Middle frontal gyrus (tissue), 1 donor: Measurements from ENCODE around the gene PKN3.
"Not testable (repeated sequence)": the region's sequence is repeated elsewhere in the genome, so short reads cannot be mapped to it uniquely, and the experiment has no call there.

ENCODE experiments used
- DNase-seq: peaks from one replicate; pipeline ENCODE4 v3.0.0-alpha.2; 2015; ENCODE audit warnings: low spot score; ENCODE audit errors: extremely low spot score

PKN3 gene

DNA sequence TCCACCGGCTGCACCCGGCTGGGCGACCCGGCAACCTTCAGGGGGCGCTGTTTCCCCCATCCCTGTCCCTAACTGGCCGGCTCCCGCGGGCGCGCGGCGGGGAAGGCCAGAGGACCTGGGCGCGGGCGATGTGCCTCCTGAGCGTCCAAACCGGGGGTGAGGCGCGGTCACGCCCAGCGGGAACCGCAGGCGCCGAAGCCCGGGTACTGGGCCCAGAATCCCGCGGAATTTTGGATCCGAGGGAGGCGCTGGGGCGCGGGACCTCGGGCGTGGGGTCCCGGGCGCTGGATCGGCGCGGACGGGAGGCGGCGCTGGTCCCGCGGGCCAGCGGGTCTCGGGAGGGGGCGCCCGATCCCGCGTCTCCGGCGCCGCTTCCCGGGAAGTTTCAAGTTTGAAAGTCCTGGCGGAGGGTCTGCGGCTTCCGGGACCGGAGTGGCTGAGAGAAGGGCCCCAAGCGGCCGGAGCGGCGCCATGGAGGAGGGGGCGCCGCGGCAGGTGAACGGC, at the start of gene PKN3:
PKN3 (plus strand) TSS at position 59 of the 504 bp plus-strand sequence; CDS start at position 472, 413 bp downstream.
- DNase-seq, result no peak

DNA sequence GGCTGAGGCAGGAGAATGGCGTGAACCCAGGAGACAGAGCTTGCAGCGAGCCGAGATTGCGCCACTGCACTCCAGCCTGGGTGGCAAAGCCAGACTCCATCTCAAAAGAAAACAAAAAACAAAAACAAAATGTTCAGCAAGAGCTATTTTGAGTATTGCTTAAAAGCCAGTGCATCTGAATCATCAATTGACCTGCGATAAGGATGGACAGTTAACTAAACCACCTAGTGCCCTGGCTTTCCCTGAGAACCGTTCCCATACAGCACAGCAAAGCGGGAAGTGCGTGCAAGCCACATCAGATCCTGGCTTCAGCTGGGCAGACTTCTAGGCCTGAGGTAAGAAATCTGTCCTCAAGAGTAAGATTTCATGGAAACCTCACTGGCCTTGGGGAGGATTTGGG, 48.4 kb upstream of the PKN3 start:
- no peak for DNase-seq

DNA sequence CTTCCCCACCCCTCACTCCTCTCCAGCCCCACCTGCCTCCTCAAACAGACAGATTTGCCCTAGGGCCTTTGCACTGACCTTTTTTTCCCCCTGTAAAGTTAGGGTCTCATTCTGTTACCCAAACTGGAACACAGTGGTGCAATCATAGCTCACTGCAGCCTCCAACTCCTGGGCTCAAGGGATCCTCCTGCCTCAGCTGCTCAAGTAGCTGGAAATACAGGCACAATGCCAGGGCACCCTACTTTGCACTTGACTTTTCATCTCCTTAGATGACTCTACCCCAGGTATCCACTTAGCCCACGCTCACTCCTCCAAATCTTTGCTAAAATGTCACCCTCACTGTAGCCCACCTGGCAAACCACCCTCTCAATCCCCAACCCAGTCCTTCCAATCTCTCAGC, 47.8 kb upstream of the PKN3 start:
- no peak for DNase-seq

DNA sequence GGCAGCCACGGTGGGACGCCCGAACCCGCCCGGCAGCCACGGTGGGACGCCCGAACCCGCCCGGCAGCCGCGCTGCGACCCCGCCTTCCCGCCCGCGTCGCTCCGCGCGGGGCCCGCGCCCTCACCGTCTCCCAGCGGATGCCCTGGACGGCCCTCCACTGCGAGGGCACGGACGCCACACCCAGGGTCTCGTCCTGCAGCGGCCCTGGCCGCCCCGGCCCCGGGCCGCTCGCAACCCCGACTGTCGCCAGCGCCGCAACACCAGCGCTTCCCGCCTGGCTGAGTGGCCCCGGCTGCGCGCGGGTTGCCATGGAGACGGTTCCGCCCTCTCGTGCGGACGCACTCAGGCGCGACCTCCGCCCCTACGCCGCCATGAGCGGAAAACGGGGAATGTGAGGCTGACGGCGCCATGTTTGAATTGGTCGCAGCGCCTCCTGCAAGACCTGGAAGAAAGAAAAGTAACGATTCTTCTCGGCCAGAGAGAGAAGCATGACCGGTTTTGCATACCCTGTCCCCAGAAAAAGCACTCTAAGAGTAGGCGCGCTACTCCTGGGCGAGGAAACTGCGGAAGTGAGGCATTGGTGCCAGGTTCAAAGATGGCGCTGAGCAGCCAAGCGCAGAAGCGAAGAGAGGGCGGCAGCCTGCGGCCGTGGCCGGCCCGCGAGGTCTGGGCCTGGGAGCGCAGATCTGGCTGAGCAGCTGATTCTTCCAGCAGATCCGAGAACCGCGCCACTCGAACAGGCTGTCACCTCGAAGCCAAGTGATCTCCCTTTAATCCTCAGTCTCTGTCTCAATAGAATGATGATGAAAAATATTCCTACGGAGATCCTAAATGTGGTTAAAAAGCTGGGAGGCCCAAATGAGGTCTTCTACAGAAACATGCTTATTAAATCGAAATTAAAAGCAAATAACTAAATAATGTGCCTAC, 45.6 kb upstream of the PKN3 start, which contains the start of gene DYNC2I2:
DYNC2I2 (minus strand) TSS at position 432 of the 928 bp plus-strand sequence; CDS start at position 311, 121 bp downstream.
- DNase-seq, result peak; percentile 90

DNA sequence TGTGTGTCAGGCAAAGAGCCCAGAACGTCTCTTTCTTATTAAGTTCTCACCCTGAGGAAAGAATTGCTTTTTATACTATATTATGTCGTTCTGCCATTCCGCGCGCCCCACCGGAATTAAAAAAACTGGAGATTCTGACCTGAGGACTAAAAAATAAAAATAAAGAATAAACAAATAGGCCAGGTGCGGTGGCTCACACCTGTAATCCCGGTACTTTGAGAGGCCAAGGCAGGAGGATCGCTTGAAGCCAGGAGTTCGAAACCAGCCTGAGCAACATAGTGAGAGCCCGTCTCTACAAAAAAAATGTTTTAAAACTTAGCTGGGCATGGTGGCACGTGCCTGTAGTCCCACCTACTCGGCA, 45.0 kb upstream of the PKN3 start:
- DNase-seq, result no peak

DNA sequence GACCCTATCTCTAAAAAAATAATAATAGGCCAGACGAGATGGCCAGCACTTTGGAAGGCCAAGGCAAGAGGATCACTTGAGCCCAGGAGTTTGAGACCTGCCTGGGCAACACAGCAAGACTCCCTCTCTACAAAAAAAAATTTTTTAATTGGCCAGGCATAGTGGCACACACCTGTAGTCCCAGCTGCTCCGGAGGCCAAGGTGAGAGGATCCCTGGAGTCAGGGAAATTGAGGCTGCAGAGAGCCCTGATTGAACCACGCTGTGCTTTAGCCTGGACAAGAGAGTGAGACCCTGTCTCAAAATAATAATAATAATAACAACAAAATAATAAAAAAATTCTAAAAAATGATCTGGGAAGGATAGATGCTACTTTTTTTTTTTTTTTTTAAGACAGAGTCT, 44.5 kb upstream of the PKN3 start:
- no peak for DNase-seq

DNA sequence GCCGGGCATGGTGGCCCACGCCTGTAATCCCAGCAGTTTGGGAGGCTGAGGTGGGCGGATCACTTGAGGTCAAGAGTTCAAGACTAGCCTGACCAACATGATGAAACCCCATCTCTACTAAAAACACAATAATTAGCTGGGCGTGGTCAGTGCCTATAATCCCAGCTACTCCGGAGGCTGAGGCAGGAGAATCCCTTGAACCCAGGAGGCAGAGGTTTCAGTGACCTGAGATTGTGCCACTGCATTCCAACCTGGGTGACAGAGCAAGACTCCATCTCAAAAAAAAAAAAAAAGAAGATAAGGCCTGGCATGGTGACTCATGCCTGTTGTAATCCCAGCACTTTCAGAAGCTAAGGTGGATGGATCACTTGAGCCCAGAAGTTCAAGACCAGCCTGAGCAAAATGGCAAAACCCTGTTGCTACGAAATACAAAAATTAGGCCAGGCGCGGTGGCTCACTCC, 35.8 kb upstream of the PKN3 start:
- DNase-seq, result not testable (repeated sequence)

DNA sequence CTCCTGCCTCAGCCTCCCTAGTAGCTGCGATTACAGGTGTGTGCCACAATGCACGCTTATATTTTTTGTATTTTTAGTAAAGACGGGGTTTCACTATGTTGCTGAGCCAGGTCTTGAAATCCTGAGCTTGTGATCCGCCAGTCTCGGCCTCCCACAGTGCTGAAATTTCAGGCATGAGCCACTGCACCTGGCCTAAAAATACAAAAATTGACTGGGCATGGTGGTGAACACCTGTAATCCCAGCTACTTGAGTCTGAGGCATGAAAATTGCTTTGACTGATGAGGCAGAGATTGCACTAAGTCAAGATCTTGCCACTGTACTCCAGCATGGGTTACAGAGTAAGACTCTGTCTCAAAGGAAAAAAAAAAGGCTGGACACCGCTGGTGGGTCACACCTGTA, 32.5 kb upstream of the PKN3 start:
- no peak for DNase-seq

DNA sequence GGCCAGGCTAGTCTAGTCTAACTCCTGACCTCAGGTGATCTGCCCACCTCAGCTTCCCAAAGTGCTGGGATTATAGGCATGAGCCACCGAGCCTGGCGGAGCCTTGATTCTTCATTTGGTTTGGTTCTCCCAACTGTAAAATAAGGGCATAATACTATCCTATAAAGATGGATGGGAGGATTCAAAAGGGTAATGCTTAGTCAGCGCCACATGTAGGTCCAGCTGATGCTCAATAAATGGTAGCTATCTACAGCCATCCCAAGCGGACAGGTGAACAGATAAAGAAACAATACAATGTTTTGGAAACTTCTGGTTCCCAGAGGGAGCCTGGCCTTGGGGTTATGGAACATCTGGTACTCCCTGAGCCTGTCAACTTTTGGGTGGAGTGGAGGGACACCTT, 26.9 kb upstream of the PKN3 start:
- no peak for DNase-seq

DNA sequence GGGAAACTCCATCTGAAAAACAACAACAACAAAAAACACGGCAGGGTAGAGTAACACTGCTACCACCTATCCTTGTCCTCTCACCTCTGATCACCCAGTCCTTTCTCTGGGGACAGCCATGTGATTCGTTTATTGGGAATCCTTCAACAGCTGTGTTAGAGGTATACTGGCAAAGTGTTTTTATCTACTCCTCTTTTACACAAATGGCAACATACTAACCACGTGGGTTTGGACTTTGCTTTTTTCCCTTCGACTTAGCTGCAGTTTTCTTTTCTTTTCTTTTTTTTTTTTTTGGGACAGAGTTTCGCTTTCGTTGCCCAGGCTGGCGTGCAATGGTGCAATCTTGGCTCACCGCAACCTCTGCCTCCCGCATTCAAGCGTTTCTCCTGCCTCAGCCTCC, 24.5 kb upstream of the PKN3 start:
- no peak for DNase-seq

DNA sequence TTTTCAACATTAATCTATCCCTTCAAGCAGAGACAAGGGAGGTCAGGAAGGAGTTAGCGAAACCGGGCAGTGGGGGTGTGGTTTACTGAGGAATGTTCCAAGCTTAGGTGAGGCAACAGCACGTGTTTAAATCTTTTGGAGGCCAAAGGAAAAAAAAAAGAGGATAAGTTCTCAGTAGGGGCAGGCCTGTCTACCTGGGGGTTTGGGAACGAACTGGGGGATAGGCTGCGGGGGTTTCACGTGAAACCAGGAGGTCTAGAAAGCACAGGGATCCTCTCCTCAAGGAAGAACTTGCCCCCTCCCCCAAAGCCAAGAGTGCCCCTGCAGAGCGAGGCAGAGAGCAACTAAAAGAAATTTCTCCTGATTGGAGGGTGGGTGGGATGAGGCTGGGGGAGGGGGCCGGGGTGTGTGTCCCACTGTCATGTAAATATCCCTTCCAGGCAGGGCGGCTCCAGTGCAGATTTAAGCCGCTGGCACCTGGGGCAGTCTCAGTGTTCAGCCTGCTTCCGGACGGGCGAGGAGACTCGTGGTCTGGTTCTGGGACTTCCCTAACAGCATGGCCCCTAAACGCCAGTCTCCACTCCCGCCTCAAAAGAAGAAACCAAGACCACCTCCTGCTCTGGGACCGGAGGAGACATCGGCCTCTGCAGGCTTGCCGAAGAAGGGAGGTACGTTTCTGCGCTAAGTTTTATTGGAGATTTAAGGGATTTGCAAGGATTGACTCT, 18.8 kb upstream of the PKN3 start:
- DNase-seq, result no peak

DNA sequence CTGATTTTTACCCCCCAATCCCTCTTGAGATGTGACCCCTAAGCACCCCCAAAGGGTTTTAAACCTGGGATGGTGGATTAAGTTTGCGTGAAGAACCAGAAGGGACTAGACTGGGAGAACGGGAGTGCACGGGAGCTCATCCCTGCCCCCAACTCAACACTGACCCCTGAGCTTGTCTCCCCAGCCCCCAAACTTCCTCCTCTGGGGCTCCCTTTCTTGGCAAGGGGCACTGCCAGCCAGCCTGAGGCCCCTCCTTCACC, 18.3 kb upstream of the PKN3 start:
- no peak for DNase-seq

DNA sequence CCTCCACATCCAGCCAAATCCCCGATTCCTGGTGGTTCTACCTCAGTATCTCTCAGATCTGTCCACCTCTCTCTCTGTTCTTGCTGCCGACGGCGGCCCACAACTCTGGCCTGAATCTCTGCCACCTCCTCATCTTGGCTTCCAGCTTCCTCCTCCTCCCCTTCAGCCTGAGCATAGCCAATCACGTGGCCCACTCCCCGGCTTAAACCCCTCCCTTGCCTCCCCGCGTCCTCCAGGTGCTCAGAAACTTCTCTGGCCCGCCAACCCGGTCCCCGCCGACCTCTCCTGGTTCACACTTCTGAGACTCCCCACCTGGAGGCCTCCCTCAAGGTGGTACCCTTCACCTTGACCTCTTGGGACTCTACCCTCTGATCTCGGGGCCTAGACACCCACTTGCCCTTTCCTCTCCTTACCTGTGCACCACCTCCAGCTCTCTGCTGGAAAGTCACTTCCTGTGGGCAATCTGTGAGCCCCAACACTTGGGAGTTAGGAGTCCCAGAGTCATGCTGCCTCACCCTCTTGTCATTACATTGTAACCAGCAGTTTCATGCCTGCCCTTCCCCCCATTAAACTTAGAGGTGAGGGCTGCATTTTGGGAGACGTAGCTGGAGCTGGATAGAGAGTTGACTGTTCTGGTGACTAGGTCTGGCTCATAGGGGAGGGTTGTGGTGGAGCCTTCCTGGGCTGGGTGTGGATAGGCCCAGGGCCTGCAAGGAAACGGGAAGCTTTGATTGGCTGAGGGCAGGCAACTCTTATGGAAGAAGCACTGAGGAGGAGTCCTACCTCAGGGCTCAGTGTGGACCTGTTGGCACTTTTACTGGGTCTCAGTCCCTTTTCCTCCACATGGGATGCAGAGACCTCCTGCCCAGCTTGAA, 17.7 kb upstream of the PKN3 start:
- DNase-seq, result no peak

DNA sequence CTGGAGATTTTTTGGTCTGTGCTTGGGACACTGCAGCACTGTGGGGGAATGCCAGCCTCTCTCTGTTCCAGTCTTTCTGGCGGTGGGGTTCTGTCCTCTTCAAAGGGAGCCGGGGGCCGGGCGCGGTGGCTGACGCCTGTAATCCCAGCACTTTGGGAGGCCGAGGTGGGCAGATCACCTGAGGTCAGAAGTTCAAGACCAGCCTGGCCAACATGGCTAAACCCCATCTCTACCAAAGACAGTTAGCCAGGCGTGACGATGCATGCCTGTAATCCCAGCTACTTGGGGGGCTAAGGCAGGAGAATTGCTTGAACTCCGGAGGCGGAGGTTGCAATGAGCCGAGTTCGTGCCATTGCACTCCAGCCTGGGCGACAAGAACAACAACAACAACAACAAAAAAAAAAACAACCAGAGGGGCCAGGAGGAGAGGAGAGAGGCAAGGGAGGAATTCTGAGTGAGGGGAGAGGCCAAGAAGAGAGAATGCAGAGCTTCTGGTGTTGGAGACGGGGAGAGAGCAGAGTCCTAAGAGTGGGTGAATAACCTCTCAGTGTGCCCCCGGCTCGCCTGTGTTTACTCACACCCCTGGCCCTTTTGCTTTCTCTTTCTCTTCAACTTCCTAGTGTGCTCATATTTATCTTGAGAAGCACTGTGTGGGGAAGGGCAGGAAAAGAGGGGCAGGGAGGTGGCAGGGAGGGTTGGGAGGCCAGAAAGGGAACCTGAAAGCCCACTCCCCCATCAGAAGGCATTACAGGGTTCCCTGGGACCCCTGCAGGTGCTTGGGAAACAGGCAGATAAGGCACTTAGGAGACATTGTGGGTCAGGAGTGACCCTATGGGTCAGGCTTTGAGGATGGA, 16.4 kb upstream of the PKN3 start:
- DNase-seq, result no peak

DNA sequence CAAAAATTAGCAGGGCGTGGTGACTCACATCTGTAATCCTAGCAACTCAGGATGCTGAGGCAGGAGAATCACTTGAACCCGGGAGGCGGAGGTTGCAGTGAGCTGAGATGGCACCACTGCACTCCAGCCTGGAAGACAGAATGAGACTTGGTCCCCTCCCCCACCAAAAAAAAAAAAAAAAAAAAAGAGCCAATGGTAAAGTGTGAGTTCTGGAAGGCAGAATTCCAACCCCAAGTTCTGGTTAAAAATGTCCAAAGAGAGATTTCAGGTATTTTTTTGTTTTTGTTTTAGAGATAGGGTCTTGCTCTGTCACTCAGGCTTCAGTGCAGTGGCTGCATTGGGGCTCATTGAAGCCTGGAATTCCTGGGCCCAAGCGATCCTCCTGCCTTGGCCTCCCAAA, 14.8 kb upstream of the PKN3 start:
- DNase-seq, result no peak

DNA sequence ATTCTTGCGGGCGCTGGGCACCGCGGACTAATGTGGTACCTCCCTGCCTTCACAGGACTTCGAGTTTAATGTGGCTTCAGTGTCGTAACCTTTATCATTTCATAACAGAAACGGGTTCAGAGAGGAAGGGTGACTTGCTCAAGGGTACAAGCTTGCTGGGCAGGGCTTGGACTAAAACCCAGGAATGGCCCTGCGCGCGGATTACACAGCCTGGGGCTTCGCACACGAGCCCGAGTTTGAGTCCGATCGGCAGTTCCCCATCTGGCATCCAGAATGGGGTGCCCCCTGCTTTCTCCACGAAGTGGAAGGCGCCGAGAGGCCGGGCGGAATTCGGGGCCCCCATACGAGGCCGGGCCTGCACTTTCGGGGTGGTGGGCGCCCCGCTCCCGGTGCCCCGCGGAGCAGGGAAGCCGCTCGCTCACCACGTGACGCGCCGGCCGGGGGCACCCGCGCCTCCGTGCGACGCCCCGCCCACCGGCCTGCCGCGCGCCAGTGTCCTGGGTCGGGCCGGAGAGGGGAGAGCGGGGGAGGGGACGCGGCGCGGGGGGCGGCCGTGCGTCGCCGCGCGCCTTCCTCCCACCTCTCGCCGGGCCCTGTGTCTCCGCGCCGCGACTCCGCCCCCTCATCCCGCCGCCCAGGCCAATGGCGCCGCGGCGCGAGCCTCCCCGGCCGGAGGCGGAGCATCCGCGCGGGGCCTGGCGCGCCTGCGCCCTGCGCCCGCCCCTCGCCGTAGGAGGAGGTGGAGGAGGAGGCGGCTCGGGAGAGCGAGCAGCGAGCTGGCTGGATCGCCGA, 13.6 kb upstream of the PKN3 start, which contains the start of gene SET:
SET (plus strand) TSS at position 722 of the 792 bp plus-strand sequence. CDS start 361 bp downstream, outside the sequence.
- DNase-seq, result peak; percentile 88

DNA sequence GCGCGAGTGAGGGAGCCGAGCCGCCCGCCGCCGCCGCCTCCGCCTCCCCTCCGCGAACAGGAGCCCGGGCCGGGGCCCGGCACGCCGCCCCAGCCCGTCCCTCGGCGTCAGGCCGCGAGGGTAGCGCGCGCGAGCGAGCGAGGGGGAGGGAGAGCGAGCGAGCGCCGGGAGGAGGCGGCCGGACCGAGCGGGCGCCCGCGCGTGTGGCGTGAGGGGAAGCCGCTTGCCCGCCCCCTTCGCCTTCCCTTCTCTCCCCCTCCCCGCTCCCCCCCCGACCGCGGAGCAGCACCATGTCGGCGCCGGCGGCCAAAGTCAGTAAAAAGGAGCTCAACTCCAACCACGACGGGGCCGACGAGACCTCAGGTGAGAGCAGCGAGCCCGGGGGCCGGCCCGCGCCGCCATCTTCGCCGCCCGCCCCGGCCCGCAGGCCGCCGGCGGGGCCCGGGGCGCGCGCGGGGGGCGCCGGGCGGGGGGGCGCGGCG, 13.0 kb upstream of the PKN3 start:
- DNase-seq, result no peak

DNA sequence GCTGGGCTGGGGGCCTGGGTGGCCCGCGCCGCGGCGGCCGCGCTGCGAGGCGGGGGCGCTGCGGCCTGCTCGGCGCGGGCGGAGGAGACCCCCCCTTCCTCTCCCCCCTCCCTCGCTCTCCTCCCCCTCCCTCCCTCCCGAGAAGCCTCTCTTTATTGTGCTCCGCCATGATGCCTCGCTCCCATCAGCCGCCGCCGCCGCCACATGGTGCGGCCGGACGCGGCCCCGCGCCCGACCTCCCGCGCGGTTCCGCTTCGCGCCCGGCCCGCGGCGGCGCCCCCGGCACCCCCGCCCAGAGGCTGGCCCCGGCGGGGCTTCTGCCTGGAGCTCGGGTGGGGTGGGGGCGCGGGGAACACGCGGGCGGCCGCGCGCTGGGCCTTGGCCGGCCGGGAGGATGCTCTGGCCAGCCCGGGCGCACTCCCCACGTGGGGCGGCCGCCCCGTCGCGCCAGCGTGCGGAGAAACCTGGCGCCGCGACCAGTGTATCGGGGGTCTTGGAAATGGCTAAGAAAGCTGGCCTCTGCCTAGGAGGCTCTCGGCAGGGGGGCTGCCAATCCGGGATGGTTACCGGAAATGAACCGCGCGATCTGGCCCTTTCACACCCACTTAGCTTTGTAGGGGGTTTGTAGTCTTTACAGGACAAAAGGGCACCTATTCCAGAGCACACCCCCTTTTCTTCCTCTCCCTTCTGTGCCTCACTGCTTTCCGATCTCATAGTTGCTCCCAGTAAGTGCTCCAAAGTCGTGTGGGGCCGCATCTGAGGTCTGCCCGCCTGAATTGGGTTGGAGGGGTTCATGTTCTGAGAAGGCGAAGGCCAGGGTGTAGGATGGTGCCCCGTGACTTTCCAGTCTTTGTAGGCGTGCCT, 12.3 kb upstream of the PKN3 start:
- DNase-seq, result no peak

DNA sequence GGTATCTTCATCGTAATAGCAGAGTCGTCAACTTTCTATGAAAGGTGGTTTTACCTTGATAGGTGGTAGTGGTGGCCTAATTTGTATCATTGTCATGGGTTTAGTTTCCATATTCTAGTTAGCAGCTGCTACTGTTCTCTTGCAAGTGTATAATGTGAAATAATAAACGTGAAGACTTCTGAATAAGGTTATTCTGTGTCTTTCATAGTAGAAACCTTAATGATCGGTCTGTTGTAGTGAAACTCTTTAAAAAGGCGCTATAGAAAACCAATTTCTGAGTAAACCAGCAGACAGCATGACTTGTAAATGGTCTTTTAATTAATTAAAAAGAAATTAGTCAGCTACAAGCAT, 11.6 kb upstream of the PKN3 start:
- no peak for DNase-seq
